Fibroblast of lung (primary cell): Measurements from ENCODE around the gene ATP5F1D. TPM values are rescaled to one million over a fixed set of nuclear protein-coding genes. Genes with fewer than 3 reads are reported as not detected.
A peak's percentile ranks its signal among the peaks of the same experiment; 100 is the strongest.

Experiments used
- DNase-seq, 2 donors: peaks; one replicate each; pipeline versions ENCODE4 v3.0.0 to v3.0.0-alpha.2; 2010; ENCODE audit warnings: low read depth in 2 of 2
- H2AFZ ChIP-seq: 2 replicates; pipeline ENCODE4 v1.5.1; 2012; ENCODE audit warnings: low read length, control low read depth, inconsistent platforms
- H3K27ac ChIP-seq: 2 replicates; pipeline ENCODE4 v1.5.1; 2011; ENCODE audit warnings: low read length, control low read depth; ENCODE audit not compliant: insufficient read depth
- H3K27me3 ChIP-seq: 2 replicates; pipeline ENCODE4 v1.5.1; 2011; ENCODE audit warnings: mild to moderate bottlenecking, low read length; ENCODE audit not compliant: control insufficient read depth, insufficient read depth
- H3K36me3 ChIP-seq: 2 replicates; pipeline ENCODE4 v1.5.1; 2011; ENCODE audit warnings: low read length; ENCODE audit not compliant: control insufficient read depth, insufficient read depth
- H3K4me1 ChIP-seq: 2 replicates; pipeline ENCODE4 v1.5.1; 2011; ENCODE audit warnings: low read length; ENCODE audit not compliant: control insufficient read depth, insufficient read depth; ENCODE audit errors: extremely low read depth
- H3K4me2 ChIP-seq: 2 replicates; pipeline ENCODE4 v1.5.1; 2011; ENCODE audit warnings: low read length, control low read depth; ENCODE audit not compliant: insufficient read depth; ENCODE audit errors: extremely low read depth
- H3K4me3 ChIP-seq, 4 experiments: fragments of 200-600 bp in 1 of 4; sonication (generic) in 1 of 4; replicated peaks in 1 of 4; 2 replicates each; pipeline ENCODE4 v1.5.1; 2011 to 2016; ENCODE audit warnings: low read length in 4 of 4, low read depth in 3 of 4, mild to moderate bottlenecking in 3 of 4, control low read depth in 2 of 4, inconsistent platforms in 1 of 4, mixed read lengths in 1 of 4; ENCODE audit not compliant: insufficient read depth in 1 of 4; ENCODE audit errors: control extremely low read depth in 1 of 4
- H3K79me2 ChIP-seq: 2 replicates; pipeline ENCODE4 v1.5.1; 2012; ENCODE audit warnings: mild to moderate bottlenecking, low read length, inconsistent platforms; ENCODE audit not compliant: control insufficient read depth, insufficient read depth
- H3K9ac ChIP-seq: 2 replicates; pipeline ENCODE4 v1.5.1; 2011; ENCODE audit warnings: mild to moderate bottlenecking, low read length, control low read depth; ENCODE audit not compliant: insufficient read depth
- H3K9me3 ChIP-seq: 2 replicates; pipeline ENCODE4 v1.5.1; 2012; ENCODE audit warnings: low read depth, low read length; ENCODE audit not compliant: control insufficient read depth, insufficient read depth
- H4K20me1 ChIP-seq: 2 replicates; pipeline ENCODE4 v1.5.1; 2011; ENCODE audit warnings: low read length; ENCODE audit not compliant: control insufficient read depth, insufficient read depth; ENCODE audit errors: extremely low read depth
- EZH2 ChIP-seq: IDR thresholded peaks from 2 replicates; pipeline ENCODE4 v1.5.1; 2012; ENCODE audit warnings: low read length, control low read depth, mild to moderate bottlenecking; ENCODE audit errors: missing control alignments
- polyA plus RNA-seq, 2 donors: library from polyadenylated mRNA; depleted of rRNA in 1 of 2; stranded (reverse) in 1 of 2; unstranded in 1 of 2; fragments of >200 nt; gene quantifications; 2 replicates each; pipeline ENCODE4 v1.2.1, GENCODE V29; 2011 to 2012; ENCODE audit warnings: missing spikeins in 1 of 2
- total RNA-seq: library from RNA; depleted of rRNA; stranded (reverse); fragments of >200 nt; gene quantifications from 2 replicates; pipeline ENCODE4 v1.2.1, GENCODE V29; 2014
- TF ChIP-seq, protein P1 (sequence below), 2 donors: IDR thresholded peaks in 1 of 2; conservative IDR thresholded peaks in 1 of 2; 1 replicate in 1 of 2; 2 replicates in 1 of 2; pipeline ENCODE4 v1.5.1; 2011 to 2012; ENCODE audit warnings: low read length in 2 of 2, control low read depth in 1 of 2, inconsistent platforms in 1 of 2, low read depth in 1 of 2, mild to moderate bottlenecking in 1 of 2

Gene ATP5F1D
- total and polyA plus RNA-seq, 2 donors (not counting 1 experiment from before 2014, with no cell fraction given): 20.5 to 53.8 TPM

DNA sequence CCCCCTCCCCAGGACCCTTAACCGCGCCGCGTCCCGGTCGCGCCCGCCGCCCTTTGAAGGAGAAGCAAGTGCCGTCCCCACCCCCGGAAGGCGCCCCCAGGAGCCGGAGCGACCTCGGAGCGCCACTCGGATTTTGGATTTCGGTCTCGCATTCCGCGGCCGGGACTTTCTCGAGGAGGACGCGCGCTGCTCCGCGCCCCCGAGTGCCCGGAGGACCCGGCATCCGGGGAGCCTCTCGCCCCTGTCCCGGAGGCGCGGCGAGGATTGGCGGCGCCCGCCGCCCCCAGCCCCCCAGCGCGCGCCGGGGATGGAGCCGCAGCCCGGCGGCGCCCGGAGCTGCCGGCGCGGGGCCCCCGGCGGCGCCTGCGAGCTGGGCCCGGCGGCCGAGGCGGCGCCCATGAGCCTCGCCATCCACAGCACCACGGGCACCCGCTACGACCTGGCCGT is 8.5 kb downstream of the ATP5F1D start:
- peak overlapping the region; percentile 42 to 92 (median 58) for H3K4me3 ChIP-seq
- DNase-seq: no peak
- no peak for TF ChIP-seq EZH2
- TF ChIP-seq, protein P1, sequence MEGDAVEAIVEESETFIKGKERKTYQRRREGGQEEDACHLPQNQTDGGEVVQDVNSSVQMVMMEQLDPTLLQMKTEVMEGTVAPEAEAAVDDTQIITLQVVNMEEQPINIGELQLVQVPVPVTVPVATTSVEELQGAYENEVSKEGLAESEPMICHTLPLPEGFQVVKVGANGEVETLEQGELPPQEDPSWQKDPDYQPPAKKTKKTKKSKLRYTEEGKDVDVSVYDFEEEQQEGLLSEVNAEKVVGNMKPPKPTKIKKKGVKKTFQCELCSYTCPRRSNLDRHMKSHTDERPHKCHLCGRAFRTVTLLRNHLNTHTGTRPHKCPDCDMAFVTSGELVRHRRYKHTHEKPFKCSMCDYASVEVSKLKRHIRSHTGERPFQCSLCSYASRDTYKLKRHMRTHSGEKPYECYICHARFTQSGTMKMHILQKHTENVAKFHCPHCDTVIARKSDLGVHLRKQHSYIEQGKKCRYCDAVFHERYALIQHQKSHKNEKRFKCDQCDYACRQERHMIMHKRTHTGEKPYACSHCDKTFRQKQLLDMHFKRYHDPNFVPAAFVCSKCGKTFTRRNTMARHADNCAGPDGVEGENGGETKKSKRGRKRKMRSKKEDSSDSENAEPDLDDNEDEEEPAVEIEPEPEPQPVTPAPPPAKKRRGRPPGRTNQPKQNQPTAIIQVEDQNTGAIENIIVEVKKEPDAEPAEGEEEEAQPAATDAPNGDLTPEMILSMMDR (conservative IDR thresholded peaks at IDR 0.05 in 1 of 2, IDR thresholded peaks at IDR 0.05 in 1 of 2; ENCODE audit: low read depth in 1 of 2, low read length in 2 of 2): no peak
- peaks cover 52% of the 10 kb centered on the region for H3K79me2 ChIP-seq
- no peaks in the 10 kb centered on the region for H3K9me3 ChIP-seq
- no peak overlapping the region for H3K4me2 ChIP-seq
- no peaks in the 10 kb centered on the region for H4K20me1 ChIP-seq
- H3K9ac ChIP-seq: peak overlapping the region; percentile 88
- H3K4me1 ChIP-seq: peaks cover 24% of the 10 kb centered on the region
- H3K27me3 ChIP-seq: no peaks in the 10 kb centered on the region
- H2AFZ ChIP-seq: no peak overlapping the region
- H3K36me3 ChIP-seq: peaks cover 28% of the 10 kb centered on the region
- peak overlapping the region; percentile 97 for H3K27ac ChIP-seq

DNA sequence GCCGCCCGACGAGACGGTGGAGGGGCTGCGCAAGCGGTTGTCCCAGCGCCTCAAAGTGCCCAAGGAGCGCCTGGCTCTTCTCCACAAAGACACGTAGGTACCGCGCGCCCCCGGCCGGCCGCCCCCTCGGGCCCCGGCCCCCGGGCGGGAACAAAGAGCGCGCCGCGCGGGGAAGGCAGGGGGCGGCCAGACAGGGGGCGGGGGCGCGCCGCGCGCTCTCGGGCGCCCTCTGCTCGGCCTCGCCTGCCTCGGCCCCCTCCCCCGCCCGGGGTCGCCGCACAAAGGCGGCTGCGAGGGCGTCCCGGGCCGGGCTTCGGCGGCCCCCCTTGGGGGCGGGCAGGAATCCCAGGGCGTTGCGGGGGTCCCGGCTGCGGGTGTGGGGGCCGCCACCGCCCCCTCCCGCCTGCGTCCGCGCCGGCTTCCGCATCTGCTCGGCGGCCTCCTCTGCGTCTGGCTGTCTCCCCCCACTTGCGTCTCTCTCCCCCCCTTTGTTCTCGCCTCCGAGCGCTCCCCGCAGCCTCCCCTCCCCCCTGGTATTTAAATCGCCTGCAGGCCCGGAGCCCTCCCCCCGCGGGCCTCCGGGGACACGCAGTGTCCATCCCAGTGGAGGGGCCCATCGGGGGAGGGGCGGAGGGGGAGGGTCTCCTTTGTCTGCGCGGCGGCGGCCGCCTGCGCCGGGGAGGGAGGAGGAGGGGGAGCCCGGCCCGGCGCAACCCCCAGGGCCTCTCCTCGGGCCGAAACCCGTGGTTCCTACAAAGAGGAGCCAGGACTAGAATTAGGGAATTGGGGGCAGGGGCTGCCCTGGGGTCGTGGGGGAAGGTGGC is 9.1 kb downstream of the ATP5F1D start:
- Histone ChIP-seq H3K36me3 (peaks cover 33% of the 10 kb centered on the region), H3K4me2 (no peak overlapping the region), H3K4me3 (peak overlapping the region; percentile 64 to 95 (median 86)), H3K9ac (peak overlapping the region; percentile 88), H3K4me1 (peaks cover 24% of the 10 kb centered on the region), H3K27ac (peak overlapping the region; percentile 97), H3K79me2 (peaks cover 58% of the 10 kb centered on the region), H2AFZ (no peak overlapping the region), H3K9me3 (no peaks in the 10 kb centered on the region), H4K20me1 (no peaks in the 10 kb centered on the region), H3K27me3 (no peaks in the 10 kb centered on the region)
- peak; percentile 67 to 85 for DNase-seq
- TF ChIP-seq, protein P1 (conservative IDR thresholded peaks at IDR 0.05 in 1 of 2, IDR thresholded peaks at IDR 0.05 in 1 of 2; ENCODE audit: low read depth in 1 of 2, low read length in 2 of 2): no peak
- TF ChIP-seq EZH2: no peak

DNA sequence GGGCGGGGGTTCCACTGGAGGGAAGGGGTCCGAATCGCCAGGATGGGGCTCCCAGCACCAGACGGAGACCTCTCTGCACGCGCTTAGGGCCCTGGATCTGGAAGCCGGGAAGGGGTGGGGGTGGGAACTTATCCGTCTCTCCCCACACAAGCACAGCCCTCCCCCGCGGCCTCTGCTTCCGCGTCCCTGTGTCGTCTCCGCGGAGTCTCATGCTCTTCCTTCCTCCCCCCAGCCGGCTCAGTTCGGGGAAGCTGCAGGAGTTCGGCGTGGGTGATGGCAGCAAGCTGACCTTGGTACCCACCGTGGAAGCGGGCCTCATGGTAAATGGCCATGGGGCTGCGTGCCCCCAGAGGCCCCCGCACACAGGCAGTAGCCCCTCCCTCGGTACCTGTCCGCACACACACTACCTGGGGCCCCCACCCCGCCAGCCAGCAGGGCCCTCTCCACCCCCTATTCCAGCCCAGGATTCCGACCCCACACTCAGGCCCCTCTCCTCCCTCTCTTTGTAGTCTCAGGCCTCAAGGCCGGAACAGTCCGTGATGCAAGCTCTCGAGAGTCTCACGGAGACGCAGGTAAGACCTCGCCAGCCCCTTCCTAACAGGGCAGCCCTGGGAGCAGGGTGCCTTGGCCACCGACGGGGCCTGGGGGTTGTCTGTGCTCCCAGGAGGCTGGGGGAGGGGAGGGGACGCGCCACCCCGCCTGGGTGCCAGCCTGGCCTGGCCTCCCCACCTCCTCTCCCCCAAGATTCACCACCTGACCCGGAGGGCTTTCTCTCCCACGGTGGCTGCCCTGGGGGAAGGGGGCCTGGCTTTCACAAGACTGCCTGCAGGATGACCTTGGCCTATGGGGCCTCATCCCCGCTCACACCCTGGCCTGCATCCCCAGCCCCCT is 10.0 kb downstream of the ATP5F1D start:
- Histone ChIP-seq H3K4me3 (peak overlapping the region; percentile 64 to 95 (median 86)), H3K36me3 (peaks cover 37% of the 10 kb centered on the region), H3K27me3 (no peaks in the 10 kb centered on the region), H3K4me2 (peak overlapping the region; percentile 85), H3K4me1 (peaks cover 25% of the 10 kb centered on the region), H3K27ac (peak overlapping the region; percentile 97), H4K20me1 (no peaks in the 10 kb centered on the region), H3K9ac (peak overlapping the region; percentile 88), H2AFZ (no peak overlapping the region), H3K9me3 (no peaks in the 10 kb centered on the region), H3K79me2 (peaks cover 65% of the 10 kb centered on the region)
- TF ChIP-seq, protein P1 (conservative IDR thresholded peaks at IDR 0.05 in 1 of 2, IDR thresholded peaks at IDR 0.05 in 1 of 2; ENCODE audit: low read depth in 1 of 2, low read length in 2 of 2): no peak
- no peak for TF ChIP-seq EZH2
- peak; percentile 63 to 72 for DNase-seq
